GM19025 (cell line): ENCODE data around the gene DCD.
A peak's percentile ranks its signal among the peaks of the same experiment; 100 is the strongest.

Experiments
- ATAC-seq: cut with Tn5 transposase; IDR thresholded peaks from one replicate; pipeline ENCODE4 v1.9.1; 2021; ENCODE audit warnings: mild to moderate bottlenecking, low read depth, moderate library complexity; ENCODE audit not compliant: unreplicated experiment

The DCD gene

GRCh38 chr12:54612225-54612750, 35.9 kb downstream of the DCD start:
- no peak for ATAC-seq

- no peak for ATAC-seq
These were observed 36.4 kb downstream of the DCD start for GRCh38 chr12:54611715-54612149.

- no peak for ATAC-seq
These were observed 39.4 kb downstream of the DCD start for GRCh38 chr12:54608769-54609168.

DNA sequence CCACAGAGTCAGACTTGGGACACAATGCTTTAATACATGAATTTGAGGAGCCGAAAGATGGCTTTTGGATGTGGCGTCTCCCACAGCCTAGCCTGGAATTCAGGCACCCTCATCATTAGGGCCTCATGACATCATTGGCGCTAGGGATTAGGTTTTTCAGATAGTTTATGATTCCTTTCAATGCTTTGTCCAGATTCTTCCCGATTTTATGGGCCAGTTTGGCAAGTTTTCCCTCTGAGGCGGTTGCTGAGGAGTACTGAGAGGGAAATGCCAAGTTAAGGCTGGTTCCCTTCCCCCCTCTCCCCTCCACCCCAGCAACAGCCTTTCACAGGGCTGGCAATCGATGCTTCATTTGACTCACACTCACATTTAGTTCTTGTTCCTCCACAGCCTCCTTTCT, 40.0 kb downstream of the DCD start:
- no peak for ATAC-seq

- ATAC-seq, result no peak
These were observed 41.6 kb downstream of the DCD start for GRCh38 chr12:54606556-54606955.

- no peak for ATAC-seq
These were observed 42.8 kb downstream of the DCD start for GRCh38 chr12:54605138-54605970.

DNA sequence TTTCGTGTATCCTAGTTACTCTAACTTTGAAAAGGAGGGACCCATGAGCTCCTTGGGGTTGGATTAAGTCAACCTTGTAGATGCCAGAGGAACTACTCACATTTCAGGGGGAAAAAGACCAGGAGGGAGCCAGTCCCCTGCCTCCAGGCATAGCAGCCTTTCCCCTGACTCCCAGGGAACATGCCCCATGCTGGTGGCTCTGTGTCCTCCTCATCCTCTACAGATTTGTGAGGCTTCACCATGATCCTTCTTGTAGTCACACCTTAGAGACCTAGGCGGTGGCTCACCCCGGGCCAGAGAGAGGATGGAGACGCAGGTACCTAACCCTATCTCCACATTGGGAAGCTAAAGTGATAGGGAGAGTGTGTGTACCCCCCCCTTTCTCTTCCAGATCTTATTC, 43.7 kb downstream of the DCD start:
- no peak for ATAC-seq

DNA sequence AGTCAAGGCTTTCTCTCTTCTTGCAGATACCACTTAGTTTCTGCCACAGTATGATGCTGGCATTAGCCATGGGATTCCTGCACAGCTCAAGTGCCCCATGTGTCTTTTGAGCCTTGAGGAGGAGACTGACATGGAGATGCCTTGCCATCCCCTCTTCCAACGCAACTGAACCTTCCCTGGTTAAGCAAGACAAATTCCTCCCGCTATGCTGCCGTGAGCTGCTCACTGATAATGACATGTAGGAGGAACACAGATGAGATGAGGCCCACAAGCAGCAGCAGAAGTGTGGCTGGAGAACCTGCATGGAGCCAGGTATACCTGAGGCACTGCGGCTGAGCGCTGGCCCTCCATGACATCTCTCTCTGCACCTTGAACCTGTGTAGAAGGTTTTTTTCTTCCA, 44.3 kb downstream of the DCD start:
- no peak for ATAC-seq

DNA sequence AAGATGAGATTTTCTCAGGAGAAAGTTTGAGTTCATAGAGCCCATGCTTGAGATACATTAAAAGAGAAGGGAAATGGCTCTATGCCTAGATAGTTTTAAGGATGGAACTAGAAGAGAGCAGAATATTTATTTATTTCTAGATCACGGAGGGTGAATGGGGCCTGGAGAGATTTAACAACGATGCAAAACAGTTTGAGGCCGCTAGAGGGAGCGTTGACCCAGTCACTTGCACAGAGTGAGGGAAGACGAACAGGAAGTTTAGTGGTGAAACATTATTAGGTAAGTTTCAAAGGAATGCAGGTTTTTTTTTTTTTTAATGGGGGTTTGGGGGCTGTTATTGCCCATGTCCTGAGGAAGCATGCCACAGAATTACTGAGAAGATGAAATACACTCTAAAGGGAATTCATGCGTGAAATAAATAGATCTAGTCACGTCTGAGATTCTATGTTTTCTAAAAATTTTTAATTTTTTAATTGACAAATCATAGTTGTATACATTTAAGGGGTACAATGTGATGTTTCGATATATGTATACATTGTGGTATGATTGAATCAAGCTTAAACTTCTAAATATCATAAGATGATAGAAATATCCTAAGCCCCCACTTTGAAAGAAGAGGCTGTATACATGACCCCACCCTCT, 44.9 kb downstream of the DCD start:
- ATAC-seq, result peak; percentile 85

GRCh38 chr12:54602661-54603060, 45.5 kb downstream of the DCD start:
- ATAC-seq, result no peak

DNA sequence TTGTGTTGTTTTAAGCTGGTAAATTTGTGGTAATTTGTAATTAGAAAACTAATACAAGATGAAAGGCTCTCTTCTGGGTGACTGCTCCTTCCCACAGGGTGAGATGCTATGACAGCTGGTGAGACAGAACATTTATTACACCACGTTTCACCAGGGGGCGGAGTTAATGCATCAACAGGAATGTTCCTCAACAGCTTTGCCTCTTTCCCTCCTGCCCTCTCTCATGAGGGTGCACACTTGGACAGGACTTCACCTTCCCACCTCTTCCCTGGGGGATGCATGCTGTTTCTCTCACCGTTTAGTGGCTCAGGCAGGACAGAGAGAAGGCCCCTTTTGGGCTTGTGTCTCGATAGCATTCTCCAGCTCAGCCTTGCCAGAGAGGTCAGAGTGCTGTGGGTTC, 46.3 kb downstream of the DCD start:
- ATAC-seq, result no peak

- no peak for ATAC-seq
These were observed 49.2 kb downstream of the DCD start for GRCh38 chr12:54598970-54599369.

DNA sequence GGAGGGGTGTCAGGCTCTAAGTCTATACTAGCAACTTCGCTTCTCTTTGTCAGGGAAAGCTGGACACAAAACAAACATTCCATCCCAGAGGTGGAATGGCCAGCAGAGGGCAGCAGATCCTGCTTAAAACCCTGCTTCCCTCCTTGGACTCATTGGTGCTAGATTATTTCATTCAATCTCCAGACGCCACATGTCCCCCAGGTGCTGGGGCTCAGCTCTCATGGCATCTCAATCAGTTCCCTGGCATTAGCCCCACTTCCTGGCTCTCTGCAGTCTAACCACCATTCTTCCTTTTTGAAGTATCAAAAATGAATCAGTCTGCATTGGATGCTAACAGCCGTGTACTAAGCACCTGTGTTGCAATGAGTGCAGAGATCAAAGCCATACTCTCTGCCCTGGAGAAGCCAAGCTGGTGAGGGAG, 51.6 kb downstream of the DCD start:
- ATAC-seq, result no peak

GRCh38 chr12:54595471-54595870, 52.7 kb downstream of the DCD start:
- ATAC-seq, result no peak
